ENCODE results near the gene RPS24.

RPS24 gene

DNA sequence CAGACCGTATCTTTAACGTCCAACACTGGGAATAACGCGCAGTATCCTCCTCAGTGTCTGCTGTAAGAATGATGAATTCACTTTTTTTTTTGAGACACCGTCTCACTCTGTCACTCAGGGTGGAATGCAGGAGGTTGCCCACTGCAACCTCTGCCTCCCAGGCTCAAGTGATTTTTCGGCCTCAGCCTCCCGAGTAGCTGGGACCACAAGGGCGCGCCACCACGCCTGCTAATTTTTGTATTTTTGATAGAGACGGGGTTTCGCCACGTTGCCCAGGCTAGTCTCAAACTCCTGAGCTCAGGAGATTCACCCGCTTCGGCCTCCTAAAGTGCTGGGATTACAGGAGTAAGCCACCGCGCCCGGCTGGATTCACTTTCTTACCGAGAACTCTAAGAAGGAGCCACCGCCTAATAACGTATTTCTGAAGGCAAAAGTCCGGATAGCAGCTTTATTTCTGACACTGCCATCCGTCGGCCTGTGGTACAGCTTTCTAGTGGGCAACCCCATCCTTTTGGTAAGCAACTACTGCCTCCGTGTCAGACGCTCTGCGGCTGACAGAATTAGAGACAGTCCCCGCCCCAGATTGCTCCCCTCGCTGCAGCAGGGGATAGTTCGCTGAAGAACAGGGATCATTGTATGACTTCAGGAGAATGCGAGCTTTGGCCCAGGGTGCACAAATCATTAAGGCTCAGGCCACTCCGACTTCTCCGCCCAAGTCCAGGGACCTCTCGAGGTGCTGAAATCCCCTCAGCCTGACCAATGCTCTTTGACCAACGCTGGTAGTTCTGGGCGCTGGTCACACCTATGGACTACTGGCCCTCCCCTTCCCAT is 5.0 kb upstream of the RPS24 start:
- no peak for DNase-seq (ENCODE audit: low spot score)

DNA sequence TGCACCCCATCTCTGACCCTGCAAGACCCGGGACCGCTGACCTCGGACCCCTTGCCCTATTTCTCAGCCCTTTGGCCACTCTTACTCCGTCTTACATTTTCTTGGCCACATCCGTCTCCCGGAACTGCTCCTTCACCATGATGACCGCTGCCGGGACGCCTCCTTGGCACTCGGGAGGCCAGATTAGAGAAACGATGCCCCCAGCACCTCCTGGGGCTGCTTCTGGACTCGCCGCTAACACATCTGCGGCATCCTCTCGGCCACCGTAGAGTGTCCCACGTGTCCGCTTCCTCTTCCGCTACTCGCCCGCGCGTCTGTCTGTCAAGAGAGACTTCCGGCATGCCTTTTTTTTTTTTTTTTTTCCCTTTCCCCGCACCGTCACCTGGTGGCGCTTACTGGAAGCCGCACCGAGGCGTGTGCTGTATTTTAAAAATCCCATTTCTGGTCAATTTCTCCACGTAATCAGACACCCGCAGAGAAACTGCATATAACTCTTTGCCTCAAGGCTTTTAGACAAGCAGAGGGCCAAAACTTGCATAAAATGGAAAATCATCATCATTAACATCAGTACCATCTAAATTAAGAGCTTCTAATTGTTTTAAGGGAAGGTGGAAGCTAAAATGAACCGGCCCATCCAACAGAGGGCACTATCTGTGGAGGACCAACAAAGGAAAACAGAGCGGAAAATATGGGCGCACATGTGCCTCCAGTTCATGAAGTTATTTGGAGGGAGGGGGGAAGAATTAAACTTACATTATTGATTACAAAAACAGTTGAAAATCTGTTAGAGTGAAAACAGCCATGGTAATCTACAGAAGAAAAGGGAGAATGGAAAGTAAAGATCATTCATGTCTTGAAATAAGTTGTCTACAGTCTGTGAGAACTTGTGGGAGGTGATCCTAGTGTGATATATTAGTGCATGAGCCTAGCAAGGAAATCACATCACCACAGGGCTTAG is 4.1 kb upstream of the RPS24 start, which contains the start of gene POLR3A:
Gene POLR3A (minus strand): TSS at position 247 of the 958 bp plus-strand sequence. CDS start 108 bp downstream, at position 139.
- DNase-seq (ENCODE audit: low spot score): peak; percentile 95

- no peak for DNase-seq (ENCODE audit: low spot score)
These were observed 351 bp upstream of the RPS24 start for GRCh38 chr10:78033387-78033636.

DNA sequence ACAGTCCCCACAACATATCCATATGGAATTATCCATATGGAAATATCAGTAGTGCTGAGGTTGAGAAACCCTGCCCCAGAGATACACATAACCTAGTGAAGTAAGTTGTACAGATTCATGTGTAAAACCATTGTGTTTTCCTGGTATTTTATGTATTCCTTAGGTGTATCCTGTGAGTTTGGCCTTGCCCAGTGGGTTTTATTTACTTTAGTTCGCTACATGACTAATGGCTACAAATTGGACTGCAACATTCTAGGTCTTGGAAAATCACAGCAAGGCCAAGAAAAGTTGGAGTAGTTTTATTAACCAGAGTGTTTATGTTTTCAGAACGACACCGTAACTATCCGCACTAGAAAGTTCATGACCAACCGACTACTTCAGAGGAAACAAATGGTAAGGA is 1.4 kb downstream of the RPS24 start:
- DNase-seq (ENCODE audit: low spot score): no peak

- no peak for DNase-seq (ENCODE audit: low spot score)
These were observed 1.8 kb downstream of the RPS24 start for GRCh38 chr10:78035437-78035836.

GRCh38 chr10:78035933-78036583 is 2.4 kb downstream of the RPS24 start:
- no peak for DNase-seq (ENCODE audit: low spot score)

GRCh38 chr10:78038105-78038504 is 4.4 kb downstream of the RPS24 start:
- no peak for DNase-seq (ENCODE audit: low spot score)

- DNase-seq (ENCODE audit: low spot score): no peak
These were observed 5.3 kb downstream of the RPS24 start for GRCh38 chr10:78038791-78039547.

DNA sequence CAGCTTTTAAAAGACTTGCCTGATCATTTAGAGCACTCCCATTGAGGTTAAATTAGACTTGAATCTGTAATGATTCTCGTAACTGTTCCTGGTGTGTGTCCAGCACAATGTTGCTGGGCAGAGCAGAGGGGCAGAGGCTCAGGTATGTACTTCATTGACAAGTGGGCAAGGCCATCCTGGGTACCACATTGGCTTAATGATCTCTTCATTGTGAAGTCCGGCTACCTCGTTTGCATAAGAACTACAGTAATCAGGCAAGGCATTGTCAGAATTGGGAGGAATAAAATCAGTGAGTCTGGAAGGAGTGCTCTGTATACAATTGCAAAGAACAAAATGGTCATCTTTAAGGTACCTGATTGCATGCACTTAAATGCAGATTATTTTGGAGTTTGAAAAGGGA is 6.1 kb downstream of the RPS24 start:
- DNase-seq (ENCODE audit: low spot score): no peak

- no peak for DNase-seq (ENCODE audit: low spot score)
These were observed 7.8 kb downstream of the RPS24 start for GRCh38 chr10:78041170-78042057.

DNA sequence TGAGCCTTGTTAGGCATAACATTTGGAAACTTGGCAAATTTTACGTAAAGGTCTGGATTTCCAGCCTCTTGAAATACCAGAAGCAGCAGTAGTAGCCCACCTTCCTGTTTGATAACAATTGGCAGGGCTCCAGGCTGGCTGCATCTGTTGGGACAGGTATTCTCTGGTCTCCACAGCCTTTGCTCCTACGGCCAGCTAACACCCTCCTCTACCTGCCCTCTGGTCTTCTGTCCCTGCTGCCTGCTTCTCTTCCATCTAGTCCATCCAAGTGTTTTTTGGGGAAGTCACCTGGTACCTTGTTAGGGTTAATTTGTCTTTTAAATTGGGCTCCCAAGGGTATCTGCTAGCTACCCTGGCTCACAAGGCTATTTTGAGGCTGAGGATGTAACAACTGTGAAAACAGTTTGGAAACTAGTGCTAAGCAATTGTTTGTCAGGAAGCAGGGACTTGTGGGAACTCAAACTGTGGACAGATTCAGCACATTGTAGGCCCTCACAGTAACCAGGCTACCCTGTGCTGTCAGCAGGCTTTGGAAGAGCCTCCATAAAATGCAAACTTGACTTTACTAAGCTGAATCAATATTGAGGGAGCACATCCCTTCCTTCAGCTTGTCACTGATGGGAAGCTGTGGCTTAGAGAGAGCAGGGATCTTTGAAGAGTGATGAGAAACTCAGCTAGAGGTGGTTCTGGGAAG is 8.5 kb downstream of the RPS24 start:
- DNase-seq (ENCODE audit: low spot score): no peak

- no peak for DNase-seq (ENCODE audit: low spot score)
These were observed 9.1 kb downstream of the RPS24 start for GRCh38 chr10:78042752-78043104.

GRCh38 chr10:78044179-78044578 is 10.5 kb downstream of the RPS24 start:
- DNase-seq (ENCODE audit: low spot score): no peak

- no peak for DNase-seq (ENCODE audit: low spot score)
These were observed 11.0 kb downstream of the RPS24 start for GRCh38 chr10:78044699-78045098.

GRCh38 chr10:78045237-78045636 is 11.6 kb downstream of the RPS24 start:
- DNase-seq (ENCODE audit: low spot score): no peak

- no peak for DNase-seq (ENCODE audit: low spot score)
These were observed 12.2 kb downstream of the RPS24 start for GRCh38 chr10:78045856-78046255.

DNA sequence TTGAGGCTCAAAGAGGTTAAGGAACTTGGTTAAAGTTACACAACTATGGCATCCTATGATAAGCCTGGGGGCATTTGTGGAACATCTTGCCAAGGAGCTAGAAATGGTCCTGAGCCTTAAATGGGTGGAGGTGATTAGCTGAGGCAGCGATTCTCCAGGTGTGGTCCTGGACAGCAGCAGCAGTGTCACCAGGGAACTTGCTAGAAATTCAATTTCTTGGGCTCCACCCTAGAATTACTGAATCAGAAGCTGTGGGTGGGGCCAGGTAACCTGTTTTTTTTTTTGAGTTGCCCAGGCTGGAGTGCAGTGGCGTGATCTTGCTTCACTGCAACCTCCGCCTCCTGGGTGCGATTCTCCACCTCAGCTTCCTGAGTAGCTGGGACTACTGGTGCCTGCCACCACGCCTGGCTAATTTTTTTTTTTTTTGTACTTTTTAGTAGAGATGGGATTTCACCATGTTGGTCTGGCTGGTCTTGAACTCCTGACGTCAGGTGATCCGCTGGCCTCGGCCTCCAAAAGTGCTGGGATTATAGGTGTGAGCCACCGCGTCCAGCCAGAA is 13.1 kb downstream of the RPS24 start:
- no peak for DNase-seq (ENCODE audit: low spot score)

DNA sequence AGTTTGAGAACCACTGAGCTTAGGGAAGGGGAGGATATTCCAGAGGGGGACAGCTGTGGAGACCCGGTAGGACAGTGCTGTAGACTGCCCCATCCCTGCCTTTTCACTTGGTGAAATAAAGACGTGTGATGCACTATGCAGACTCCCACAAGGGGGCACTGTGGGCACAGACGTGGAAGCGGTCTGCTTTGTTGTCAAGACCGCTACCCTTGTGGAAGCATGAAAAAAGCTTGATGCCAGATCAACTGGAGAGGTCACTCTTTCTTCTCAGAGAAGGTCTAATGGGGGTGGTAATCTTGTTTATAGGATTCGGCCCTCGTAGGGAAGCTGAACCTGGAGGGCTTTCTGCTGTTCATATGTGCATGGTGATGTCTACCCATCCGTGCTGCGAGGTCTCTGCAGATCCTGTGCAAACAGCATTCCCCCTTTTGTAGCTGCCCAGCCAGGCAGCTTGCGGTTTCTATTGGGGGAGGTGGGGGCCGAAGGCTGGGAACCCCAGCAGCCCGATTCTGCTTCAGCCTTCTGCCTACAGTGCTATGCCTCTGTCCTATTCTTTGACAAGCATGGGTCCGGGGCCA is 13.7 kb downstream of the RPS24 start:
- DNase-seq (ENCODE audit: low spot score): peak; percentile 73

GRCh38 chr10:78049851-78050250 is 16.2 kb downstream of the RPS24 start:
- DNase-seq (ENCODE audit: low spot score): no peak

Data from SW480 (cell line).